Measurements from ENCODE around the gene HECTD3.
"Not testable (repeated sequence)": the region's sequence is repeated elsewhere in the genome, so short reads cannot be mapped to it uniquely, and the experiment has no call there.

Gene HECTD3

GRCh38 chr1:45013551-45014209, 2.6 kb upstream of the HECTD3 start:
- no peak for DNase-seq

GRCh38 chr1:45012639-45013278, 1.6 kb upstream of the HECTD3 start:
- DNase-seq, result peak; percentile 7

- peak; percentile 91 for DNase-seq
These were observed 914 bp upstream of the HECTD3 start, which contains the start of gene UROD for GRCh38 chr1:45011837-45012638. TSS of gene UROD (plus strand) at chr1:45012254. CDS start at chr1:45012266, 12 bp downstream.

GRCh38 chr1:45009956-45010854, 919 bp downstream of the HECTD3 start:
- no peak for DNase-seq

- DNase-seq, result no peak
These were observed 1.7 kb downstream of the HECTD3 start for GRCh38 chr1:45009296-45009865.

- DNase-seq, result no peak
These were observed 2.6 kb downstream of the HECTD3 start for GRCh38 chr1:45008516-45008915.

GRCh38 chr1:45008076-45008475, 3.0 kb downstream of the HECTD3 start:
- DNase-seq, result no peak

- no peak for DNase-seq
These were observed 3.8 kb downstream of the HECTD3 start for GRCh38 chr1:45007311-45007710.

- no peak for DNase-seq
These were observed 5.4 kb downstream of the HECTD3 start for GRCh38 chr1:45005761-45006160.

- DNase-seq, result no peak
These were observed 6.7 kb downstream of the HECTD3 start for GRCh38 chr1:45004281-45004920.

- DNase-seq, result no peak
These were observed 7.4 kb downstream of the HECTD3 start for GRCh38 chr1:45003741-45004140.

- DNase-seq, result no peak
These were observed 8.2 kb downstream of the HECTD3 start for GRCh38 chr1:45002650-45003645.

- not testable (repeated sequence) for DNase-seq
These were observed 9.5 kb downstream of the HECTD3 start for GRCh38 chr1:45001576-45001975.

GRCh38 chr1:45001011-45001481, 10.1 kb downstream of the HECTD3 start:
- no peak for DNase-seq

GRCh38 chr1:44999232-44999631, 11.9 kb downstream of the HECTD3 start:
- DNase-seq, result no peak

GRCh38 chr1:44995467-44996238, 15.5 kb downstream of the HECTD3 start:
- no peak for DNase-seq

- DNase-seq, result no peak
These were observed 16.7 kb downstream of the HECTD3 start for GRCh38 chr1:44994309-44994898.

GRCh38 chr1:44988531-44989156, 22.5 kb downstream of the HECTD3 start:
- DNase-seq, result no peak

All from CD4-positive, alpha-beta T cell treated with Interleukin-1 beta for 1 hour (primary cell).